Measurements from ENCODE around the gene FYB2.

Gene FYB2

DNA sequence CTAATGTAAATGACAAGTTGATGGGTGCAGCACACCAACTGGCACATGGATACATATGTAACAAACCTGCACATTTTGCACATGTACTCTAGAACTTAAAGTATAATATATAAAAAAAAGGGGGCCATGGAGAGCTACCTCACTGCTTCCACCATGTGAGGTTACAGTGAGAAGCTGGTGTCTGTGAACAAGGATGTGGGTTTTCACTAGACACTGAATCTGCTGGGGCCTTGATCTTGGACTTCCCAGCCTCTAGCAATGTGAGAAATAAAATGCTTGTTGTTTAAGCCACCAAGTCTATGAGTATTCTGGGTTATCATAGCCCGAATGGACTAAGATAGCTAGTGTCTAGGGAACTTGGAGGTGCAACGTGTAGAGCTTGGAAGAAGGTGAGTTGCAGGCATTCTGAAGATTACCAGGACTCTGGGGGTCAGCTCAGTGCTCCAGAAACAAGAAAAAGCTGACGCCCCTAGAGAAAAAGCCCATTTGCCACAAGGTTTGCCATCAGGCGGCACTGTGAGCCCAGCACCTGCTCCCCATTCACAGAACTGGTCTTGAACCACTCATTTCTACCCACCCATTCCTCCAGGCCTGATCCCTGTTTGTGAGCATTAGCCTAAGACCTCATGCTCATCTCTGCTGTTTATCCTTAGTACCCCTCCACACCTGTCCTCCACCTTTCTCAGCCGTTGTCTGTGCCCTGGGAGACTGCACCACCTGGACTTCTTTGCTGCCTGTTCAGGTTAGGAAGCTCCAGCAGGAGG, 15.1 kb upstream of the FYB2 start:
- no peak for DNase-seq

DNA sequence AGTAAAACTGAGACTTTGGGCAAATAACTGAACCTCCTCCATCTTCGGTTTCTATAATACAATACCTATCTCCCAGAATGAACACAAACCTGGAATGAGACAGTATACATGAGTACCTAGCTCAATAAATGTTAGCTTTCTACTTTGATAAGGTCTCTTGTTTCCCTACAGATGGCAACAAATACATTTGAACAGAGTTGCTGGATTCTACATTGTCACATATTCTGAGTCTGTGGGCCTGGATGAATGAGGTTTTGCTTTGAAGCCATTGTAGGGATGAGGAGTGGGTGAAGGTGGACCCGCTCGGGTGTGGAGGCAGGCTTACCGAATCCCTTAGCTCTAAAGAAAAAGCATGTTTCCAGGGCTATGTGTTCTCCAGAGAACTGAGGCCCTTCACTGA, 13.9 kb upstream of the FYB2 start:
- DNase-seq, result no peak

DNA sequence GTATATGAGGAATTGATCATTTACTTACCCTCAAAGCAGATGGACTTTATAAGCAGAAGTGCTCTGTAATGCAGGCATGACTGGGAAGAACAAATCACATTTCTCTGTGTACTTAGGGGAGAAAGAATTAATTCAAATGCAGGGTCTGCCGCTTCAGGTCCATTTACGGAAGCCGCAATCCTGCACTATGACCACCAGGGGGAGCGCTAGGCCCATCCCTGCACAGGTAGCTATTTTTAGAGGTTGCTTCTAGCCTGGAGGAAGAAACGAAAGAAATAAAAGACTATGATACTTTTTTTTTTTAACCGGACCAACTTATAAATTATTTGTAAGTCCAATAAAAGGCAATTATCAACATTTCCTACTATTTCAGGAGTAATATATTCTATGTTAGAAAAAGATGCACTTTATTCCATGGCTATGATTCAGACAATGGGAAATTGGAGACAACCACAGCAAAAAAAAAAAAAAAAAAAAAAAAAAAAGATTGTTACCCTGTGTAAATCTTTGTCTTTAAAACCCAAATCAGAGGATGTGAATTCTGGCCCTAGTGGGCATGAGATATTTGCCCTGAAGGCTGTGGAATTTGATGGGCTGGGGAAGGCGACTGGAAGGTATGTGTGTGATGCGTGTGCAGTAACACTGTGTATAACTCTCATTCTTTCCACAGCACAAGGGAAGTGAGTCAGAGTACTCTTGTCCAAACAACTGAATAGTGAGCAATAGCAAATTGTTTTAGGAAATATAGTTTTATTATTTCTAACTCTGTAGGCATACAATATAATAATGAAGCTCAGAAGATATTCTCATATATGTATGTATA, 12.9 kb upstream of the FYB2 start:
- peak; percentile 69 to 81 for DNase-seq

DNA sequence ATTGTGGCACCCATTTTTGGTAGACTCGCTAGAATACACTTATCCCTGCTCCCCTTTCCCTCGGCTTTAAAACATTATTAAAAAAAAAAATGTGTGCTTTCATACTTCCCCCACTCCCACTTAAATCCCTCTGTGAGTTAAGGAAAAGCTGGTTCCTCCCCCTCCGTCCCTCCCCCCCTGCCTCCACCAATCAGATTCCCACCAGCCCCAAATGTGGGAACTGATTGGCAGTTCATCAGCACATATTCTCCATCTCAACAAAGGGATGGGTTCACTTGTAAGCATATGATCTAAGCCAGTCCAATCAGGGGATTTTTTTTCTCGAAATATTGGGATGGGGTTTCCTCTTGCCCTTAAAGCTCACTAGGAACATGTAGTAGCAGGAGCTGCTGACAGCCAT, 10.8 kb upstream of the FYB2 start:
- DNase-seq, result peak in 1 of 2 experiments; percentile 5

DNA sequence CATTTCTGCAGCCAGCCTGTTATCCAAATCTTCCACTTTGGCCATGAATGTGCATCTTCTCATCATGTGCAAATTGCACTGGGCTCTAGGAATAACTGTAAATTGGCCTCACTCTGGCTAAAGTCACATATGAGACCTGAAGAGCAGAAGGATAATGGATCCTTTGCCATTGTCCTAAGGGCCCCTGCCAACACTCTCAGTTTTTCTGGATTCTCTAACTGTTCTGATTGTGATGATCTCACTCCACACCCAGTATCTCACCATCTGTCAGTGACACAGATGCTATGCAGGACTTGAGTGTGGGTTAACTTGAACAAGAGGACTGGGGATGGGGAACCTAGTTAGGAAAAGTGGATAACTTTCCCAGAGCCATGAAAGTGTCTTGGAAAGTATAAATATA, 8.5 kb upstream of the FYB2 start:
- DNase-seq, result peak in 1 of 2 experiments; percentile 55

DNA sequence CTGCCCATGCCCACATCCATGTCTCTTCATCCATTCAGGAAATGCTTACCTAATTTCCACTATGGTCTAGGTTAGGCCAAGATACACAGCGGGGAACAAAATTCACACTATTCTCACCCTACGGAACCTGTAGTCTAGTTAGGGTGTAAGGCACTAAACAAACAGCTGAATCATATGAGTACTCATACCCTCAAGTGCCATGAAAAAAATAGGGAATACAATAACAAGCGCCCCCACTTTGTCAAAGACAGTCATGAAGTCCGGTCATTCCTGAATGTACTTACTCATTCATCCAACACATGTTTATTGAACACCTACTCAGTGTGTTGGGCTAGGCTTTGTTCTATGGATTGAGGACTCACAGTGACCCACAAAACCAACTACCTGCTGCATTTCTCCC, 6.2 kb upstream of the FYB2 start:
- no peak for DNase-seq

DNA sequence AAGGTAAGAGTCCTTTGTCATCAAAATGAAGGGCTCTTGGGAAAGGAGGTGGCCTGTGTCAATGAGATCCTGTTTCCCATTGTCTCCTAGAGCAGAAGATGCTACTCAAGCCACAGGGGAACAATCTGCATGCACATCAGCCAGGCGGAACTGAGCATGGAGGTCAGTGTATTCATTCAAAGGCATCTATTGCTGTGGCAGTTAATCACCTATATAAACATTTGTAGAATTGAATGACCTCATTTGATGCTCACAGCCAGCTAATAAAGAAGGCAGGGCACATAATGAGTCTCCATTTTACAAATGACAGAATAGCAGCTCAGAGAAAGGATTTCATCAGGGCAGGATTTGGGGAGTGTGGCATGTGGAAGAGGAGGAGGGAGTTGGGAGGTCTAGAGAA, 5.7 kb upstream of the FYB2 start:
- no peak for DNase-seq

DNA sequence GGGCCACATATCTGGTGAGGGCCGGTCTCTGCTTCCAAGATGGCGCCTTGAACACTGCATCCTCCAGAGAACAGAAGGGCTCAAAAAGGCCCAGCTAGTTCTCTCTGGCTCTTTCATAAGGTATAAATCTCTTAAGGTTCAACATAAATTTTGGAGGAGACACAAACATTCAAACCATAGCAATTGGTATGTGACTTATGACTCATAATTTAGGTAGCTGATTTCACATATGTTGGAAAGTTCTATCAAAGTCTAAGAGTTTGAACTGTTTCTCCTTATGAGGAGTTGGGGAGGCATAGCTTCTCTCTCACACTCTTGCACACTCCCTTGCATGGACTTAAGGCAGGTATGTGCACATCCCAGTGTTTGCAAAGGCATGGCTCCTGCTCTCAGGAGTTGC, 5.1 kb upstream of the FYB2 start:
- DNase-seq, result no peak

DNA sequence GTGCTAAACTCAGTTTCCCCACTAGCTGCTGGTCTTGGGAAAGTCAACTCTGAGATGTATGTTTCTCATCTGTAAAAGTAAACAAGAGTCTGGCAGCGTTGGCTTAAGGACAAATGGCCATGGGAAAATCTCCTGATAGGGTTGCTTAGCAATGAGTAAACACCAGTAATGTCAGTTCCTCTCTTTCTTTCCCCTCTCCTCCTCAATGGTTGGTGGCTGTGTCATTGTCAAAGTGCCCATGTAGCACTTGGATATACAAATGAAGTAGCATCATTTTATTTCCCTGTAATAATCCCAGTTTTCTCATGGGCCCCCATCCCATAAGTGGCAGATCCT, 2.2 kb upstream of the FYB2 start:
- no peak for DNase-seq

DNA sequence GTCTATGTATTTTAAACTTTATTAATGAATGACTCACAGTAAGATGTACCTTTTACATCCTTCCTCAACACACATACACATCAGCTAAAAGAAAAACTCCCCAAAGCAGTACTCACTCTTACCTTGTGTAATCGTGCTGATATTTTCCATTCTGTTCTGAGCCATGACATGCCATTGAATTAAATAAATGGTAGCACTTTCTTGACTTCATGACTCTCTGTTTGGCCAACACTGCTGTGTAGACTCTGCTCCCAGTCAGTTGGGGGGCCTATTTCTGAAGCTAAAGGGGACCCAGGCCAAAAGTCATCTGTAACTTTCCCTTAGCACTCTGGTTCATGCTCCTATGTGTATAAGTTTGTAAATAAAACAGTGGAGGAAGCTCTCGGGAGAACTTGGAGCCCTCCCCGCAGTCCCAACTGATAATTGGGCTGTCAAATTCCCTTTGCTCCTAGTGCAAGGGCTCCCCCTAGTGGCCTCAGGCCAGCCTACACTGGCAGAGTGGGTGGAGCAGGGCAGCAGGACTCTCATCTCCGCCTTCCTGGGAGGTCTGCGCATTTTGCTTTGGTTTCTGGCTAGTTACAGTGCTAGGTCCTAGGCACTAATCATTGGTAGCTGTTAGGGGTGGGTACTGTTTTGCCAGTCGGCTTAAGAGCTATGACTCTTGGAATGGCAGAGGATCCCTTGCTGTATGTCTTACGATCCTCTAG, 1.7 kb upstream of the FYB2 start:
- peak; percentile 58 to 91 for DNase-seq

DNA sequence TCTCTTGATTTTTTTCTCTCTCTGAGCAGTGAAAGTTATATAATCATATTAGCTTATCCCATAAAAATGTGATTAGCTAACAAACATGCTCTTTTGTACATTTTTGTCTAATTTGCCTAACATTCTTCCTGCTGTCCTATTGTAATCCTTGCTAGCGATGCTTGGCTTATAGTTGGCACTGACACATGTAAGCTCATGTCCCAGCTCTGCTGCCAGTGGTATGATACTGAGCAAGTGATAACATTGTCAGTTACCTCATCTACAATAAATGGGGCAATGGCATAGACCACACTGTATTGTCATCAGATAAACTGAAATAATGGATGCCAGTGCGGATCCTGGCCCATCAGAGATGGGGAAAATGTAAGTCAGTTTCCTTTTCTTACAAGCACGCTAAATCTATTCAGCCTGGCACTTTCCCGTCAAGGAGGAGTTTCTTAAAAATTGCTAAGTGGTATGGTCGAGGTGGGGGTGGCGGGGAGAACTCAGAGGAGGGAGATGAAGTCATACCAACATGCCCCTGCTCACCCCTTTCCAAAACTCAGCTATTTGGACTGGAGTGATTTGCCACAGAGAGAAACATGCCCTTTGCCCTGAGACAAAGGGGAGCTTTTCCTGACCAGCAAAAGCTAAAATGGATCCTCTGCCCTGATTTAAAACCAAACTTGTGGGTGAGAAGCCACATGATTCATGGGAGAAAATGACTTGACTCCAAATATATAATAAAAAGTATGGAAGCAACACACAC, 1.3 kb downstream of the FYB2 start:
- DNase-seq, result no peak

DNA sequence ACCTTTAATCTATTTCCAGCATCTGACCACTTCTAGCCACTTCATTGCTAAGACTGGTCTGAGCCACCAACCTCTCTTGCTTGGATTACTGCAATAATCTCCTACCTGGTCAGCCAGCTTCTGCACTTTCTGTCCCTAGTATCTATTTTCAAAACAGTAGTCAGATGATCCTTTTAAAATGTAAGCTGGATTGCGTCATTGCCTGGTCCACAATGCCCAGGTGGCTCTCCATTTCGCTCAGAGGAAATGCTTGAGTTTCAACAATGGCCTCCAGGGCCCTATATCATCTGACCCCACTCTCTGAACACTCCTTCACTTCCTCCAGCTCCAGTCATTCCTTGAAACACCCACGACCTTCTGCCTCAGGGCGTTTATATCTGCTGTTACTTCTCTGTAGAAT, 2.3 kb downstream of the FYB2 start:
- no peak for DNase-seq

DNA sequence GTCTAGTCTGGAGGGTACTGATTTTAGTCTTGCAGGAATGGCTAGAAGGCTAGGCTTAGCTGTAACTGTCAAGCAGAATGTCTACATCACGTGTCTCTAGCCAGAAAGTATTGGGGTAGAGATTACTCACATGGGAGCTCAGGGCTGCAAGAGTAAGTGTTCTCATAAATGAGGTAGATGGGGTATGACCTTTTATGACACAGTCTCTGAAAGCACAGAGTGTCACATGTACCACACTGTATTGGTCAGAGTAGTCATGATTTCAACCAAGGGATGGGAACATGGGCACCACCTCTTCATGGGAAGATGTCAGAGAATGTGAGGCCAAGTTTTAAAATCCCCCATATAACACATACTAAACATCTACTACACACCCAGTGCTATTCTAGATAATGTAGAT, 2.9 kb downstream of the FYB2 start:
- no peak for DNase-seq

DNA sequence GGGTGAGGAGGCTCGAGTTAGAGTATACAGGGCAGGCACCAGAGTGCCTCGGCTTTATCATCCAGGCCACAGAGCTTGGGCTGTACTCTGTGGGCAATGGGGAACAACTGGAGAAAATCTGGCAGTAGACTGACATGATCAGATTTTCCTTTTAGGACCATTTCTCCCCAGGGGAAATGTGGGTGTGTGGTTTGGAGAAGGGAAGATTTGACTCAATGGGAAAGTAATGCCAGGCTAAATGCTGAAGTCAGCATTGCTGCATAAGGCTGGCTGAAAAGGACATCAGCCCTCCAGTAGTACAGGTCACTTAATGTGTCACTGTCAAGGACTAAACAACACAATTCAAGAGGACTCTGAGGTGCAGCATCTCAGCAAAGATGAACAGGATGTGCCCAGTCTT, 5.0 kb downstream of the FYB2 start:
- no peak for DNase-seq

DNA sequence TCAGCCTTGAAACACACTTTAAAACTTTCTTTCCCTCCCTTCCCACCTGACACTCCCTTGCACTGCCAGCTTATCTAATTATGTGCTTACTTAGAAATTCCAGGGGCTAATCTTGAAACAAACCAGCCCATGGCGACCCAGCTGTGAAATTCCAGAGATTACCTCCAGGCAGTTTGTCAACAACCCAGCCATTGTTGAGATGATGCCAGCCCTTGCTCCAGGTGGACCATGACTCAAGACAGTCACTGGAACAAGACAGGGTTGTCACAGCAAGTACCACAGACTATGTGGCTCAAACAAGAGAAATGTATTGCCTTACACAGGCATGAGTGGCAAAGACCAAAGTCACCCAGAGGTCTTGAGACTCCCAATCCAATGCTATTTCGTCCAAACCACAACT, 7.9 kb downstream of the FYB2 start:
- DNase-seq, result no peak

DNA sequence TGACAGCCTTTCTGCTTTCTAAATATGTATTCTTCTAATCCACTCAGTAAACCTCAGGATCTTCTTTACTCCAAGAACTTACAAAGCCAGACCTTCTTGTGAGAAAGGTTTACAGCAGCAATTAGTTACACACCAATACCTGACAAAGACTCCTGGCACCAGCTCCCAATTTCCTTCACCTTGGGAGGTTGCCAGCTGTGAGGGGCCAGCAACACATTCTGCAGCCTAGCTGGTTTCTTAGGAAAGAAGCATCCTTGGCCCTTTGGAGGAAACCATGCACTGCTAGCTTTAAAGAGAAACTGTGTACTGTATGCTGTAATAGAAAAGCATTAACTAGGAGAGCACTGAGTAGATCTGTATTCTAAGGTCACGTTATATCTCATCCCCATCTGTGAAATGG, 10.8 kb downstream of the FYB2 start:
- peak in 1 of 2 experiments; percentile 65 for DNase-seq

DNA sequence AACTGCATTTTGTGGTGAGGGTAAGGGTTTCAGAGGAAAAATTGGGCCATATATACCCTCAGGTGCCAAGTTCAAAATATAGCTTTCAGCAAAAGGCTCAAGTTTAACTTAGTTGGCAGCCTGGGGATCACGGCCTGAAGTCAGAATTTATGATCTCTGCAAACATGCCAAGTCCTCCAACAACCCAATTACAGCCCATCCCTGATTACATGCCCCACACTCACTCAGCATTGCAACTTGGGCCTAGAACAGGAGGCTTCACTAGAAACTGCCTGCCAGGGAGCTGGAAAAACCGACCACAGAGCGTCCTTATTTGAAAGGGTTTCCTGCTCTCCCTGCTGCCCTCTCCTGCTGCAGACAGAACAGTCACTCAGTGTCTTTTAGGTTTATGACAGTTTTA, 12.4 kb downstream of the FYB2 start:
- DNase-seq, result peak in 1 of 2 experiments; percentile 60

DNA sequence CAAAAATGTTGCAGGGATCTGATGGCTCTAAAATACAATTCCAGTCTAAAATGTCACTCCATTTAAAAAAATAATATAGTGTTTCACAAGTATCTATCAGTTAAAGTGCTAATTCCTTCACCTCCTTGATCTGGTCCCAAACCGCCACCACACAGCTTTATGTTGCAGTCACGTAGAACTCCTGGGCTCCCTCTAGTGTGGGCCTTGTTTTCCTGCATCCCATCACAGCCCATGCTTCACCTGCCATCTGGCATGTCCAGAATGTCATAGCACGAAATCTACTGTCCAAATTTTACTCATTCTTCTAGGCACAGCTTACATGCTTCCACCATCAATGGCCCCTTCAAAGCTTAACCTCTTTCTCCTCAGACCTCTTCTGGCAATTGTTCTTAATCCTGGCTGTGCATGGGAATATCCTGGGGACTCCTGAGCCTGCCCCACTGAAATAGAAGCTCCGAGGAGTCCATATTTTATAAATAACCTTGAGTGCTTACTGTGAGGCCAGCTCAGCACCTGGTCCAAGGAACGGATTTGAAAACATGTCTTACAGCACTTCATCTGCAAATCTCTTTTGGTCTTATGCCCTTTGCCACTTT, 15.5 kb downstream of the FYB2 start:
- DNase-seq, result peak in 1 of 2 experiments; percentile 61

DNA sequence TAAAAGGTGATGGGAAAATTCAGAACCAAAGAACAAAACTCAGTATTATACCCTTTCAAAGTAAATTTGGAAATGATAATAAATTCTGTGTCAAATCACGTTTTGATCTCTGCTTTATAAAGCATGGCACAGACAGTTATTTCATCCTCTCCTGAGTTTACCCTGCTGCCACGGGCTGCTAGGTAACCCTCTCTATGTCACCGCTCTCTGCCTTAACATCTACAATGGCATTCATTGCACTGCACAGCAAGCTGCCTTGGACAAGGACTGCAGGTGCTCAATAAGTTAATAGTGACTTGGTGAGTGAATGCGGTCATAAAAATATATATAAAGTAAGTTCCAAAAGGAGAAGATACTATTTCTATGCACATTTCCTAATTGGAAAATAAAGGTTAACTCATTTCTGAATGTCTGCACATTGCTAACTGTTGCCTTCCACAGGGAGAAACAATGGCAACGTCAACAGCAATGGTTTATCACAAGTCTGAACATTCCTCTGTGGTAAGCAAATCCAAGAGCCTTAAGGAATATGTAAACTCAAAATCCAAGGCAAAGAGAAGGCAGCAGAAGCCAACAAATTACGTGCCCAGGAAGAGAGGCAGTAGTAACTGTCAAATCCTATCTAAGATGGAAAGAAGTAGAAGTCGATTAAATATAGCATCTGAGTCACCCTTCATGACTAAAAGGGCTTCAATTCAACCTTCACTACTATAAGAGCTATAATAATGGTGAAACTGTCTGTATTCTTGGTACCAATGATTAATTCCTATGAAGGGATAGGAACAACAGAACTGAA, 19.4 kb downstream of the FYB2 start:
- DNase-seq, result no peak

DNA sequence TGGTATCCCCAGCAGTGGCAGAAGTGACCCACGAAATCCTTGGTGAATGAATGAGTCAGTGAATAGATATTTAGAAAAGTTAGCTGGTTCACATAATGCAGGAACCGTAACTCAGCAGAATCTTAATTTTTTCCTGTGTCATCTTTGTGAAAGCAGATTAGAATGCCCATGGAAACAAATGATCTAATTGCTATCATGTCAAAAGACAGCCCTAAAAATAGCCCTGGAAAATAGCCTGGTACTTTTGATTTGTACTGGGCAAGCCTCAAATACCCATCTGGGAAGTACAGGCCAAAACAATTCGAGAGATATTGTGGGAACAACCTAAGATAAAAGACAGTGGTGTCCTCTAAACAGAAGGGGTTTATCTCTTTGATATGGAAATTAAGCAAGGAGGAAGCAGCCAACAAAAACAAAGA, 21.1 kb downstream of the FYB2 start:
- no peak for DNase-seq

DNA sequence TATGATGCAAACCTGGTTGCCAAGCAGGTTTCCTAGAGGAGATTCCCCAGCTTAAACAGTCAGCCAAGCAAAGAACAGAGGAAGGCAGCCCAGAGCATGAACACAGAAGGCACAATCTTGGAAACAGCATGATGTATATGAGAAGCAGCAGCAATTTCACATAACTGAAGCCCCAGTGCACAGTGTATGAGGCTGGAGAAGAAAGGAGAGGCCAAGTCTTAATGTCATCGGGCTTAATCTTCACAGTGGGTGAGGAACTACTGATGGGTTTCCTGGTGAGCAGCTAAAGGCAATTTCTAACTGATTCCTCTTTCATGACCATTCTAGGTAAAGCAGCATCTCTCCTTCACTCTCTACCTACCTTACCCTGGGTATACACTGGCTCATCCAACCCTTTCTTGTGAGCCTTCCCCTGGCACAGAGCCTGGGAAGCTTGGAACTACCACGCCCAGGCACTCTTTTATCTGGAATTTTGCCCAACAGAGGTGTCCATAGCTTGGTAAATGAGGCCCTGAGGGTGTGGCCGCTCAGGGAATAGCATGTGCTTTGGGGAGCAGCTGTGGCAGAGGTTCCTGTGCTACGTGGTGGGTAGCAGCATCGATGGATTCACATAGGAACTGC, 22.0 kb downstream of the FYB2 start:
- DNase-seq, result peak in 1 of 2 experiments; percentile 61

All from NCI-H446 (cell line).